HCT116 (cell line): ENCODE data around the gene ARHGAP12. TPM values are rescaled to one million over a fixed set of nuclear protein-coding genes. Genes with fewer than 3 reads are reported as not detected.

Experiments used
- ATAC-seq: fragments of 200-7000 bp; cut with Tn5 transposase; 2 replicates; pipeline ENCODE4 v1.9.1; 2020; ENCODE audit warnings: mild to moderate bottlenecking, moderate library complexity
- BruUV-seq: library from RNA; stranded (reverse); fragments of 400-500 nt; replicated peaks from 2 replicates; lab custom pipeline; 2021; lab: Mats Ljungman, UMichigan
- CTCF ChIA-PET: fragments of 300-600 bp; sonication (Branson Sonifier 250); formaldehyde crosslinking; loops from one replicate; lab custom pipeline; 2021; ENCODE audit warnings: antibody characterized with exemption; lab: Charles Lee
- POLR2A ChIA-PET: fragments of 300-600, 350-600 bp; sonication (Branson Sonifier 250); formaldehyde crosslinking; loops from one replicate; lab custom pipeline; 2021; ENCODE audit warnings: antibody characterized with exemption; lab: Charles Lee
- RAD21 ChIA-PET, 2 experiments: fragments of 300-600 bp; sonication (Branson Sonifier 250); formaldehyde crosslinking; loops; one replicate each; lab custom pipeline; 2023; ENCODE audit warnings: low total read pairs in 2 of 2; ENCODE audit not compliant: uncharacterized antibody in 2 of 2, unreplicated experiment in 2 of 2, low non-redundant PET in 1 of 2; lab: Charles Lee
- DNase-seq: peaks from one replicate; pipeline ENCODE4 v3.0.0-alpha.2; 2010; ENCODE audit warnings: low read depth, low spot score
- H2AFZ ChIP-seq: fragments of 200-600 bp; shearing (Covaris generic), sonication (generic); 2 replicates; pipeline ENCODE4 v1.6.1; 2017; ENCODE audit warnings: low read depth, mixed run types, mixed read lengths, antibody characterized with exemption, low read length; ENCODE audit not compliant: poor library complexity, severe bottlenecking
- H3K27ac ChIP-seq: 2 replicates; pipeline ENCODE4 v1.5.1; 2012; ENCODE audit warnings: low read depth, low read length
- H3K27me3 ChIP-seq: fragments of 200-600 bp; sonication (generic); 2 replicates; pipeline ENCODE4 v1.6.1; 2016; ENCODE audit warnings: mixed run types, low read length, mixed read lengths; ENCODE audit not compliant: insufficient read depth
- H3K36me3 ChIP-seq, 2 experiments: fragments of 200-500 bp in 1 of 2; fragments of 200-600 bp in 1 of 2; sonication (Bioruptor generic) in 1 of 2; sonication (generic) in 1 of 2; 2 replicates each; pipeline versions ENCODE4 v1.5.1 to v1.6.1; 2014 to 2016; ENCODE audit warnings: low read length in 2 of 2, inconsistent platforms in 1 of 2, mixed read lengths in 1 of 2, mixed run types in 1 of 2; ENCODE audit not compliant: insufficient read depth in 2 of 2, control insufficient read depth in 1 of 2
- H3K4me1 ChIP-seq, 2 experiments: fragments of 200-600 bp in 1 of 2; sonication (generic) in 1 of 2; 2 replicates each; pipeline versions ENCODE4 v1.5.1 to v1.6.1; 2012 to 2017; ENCODE audit warnings: low read length in 2 of 2, inconsistent platforms in 1 of 2, mild to moderate bottlenecking in 1 of 2, mixed read lengths in 1 of 2, mixed run types in 1 of 2, moderate library complexity in 1 of 2; ENCODE audit not compliant: insufficient read depth in 2 of 2, control insufficient read depth in 1 of 2
- H3K4me2 ChIP-seq: fragments of 200-600 bp; sonication (generic); 2 replicates; pipeline ENCODE4 v1.6.1; 2017; ENCODE audit warnings: mixed run types, low read length, mixed read lengths
- H3K4me3 ChIP-seq, 2 experiments: fragments of 200-600 bp in 1 of 2; sonication (generic) in 1 of 2; replicated peaks in 1 of 2; 2 replicates each; pipeline ENCODE4 v1.5.1; 2011 to 2016; ENCODE audit warnings: low read length in 2 of 2, control low read depth in 1 of 2, low read depth in 1 of 2, mild to moderate bottlenecking in 1 of 2, mixed read lengths in 1 of 2, mixed run types in 1 of 2
- H3K79me2 ChIP-seq: fragments of 200-600 bp; sonication (generic); 2 replicates; pipeline ENCODE4 v1.6.1; 2017; ENCODE audit warnings: mild to moderate bottlenecking, mixed run types, low read length, moderate library complexity, mixed read lengths; ENCODE audit not compliant: insufficient read depth
- H3K9ac ChIP-seq: fragments of 200-600 bp; sonication (generic); 2 replicates; pipeline ENCODE4 v1.6.1; 2016; ENCODE audit warnings: low read length, mixed read lengths
- H3K9me2 ChIP-seq: fragments of 200-600 bp; sonication (generic), shearing (Covaris generic); 2 replicates; pipeline ENCODE4 v1.6.1; 2017; ENCODE audit warnings: mixed run types, mild to moderate bottlenecking, moderate library complexity; ENCODE audit not compliant: insufficient read depth
- H3K9me3 ChIP-seq, 2 experiments: fragments of 200-500 bp in 1 of 2; fragments of 200-600 bp in 1 of 2; sonication (Bioruptor generic) in 1 of 2; sonication (generic) in 1 of 2; 2 replicates each; pipeline ENCODE4 v1.6.1; 2014 to 2017; ENCODE audit warnings: low read length in 2 of 2, mixed read lengths in 2 of 2, inconsistent platforms in 1 of 2, low read depth in 1 of 2, mild to moderate bottlenecking in 1 of 2, mixed run types in 1 of 2, moderate library complexity in 1 of 2; ENCODE audit not compliant: control insufficient read depth in 1 of 2, insufficient read depth in 1 of 2
- H4K20me1 ChIP-seq: fragments of 200-600 bp; sonication (generic), shearing (Covaris generic); 2 replicates; pipeline ENCODE4 v1.6.1; 2017; ENCODE audit warnings: mixed run types, mild to moderate bottlenecking, moderate library complexity; ENCODE audit not compliant: insufficient read depth
- ATF3 ChIP-seq: IDR thresholded peaks from 2 replicates; pipeline ENCODE4 v1.6.1; 2012
- CBX3 ChIP-seq: IDR thresholded peaks from 2 replicates; pipeline ENCODE4 v1.6.1; 2012; ENCODE audit warnings: low read depth
- CEBPB ChIP-seq: IDR thresholded peaks from 2 replicates; pipeline ENCODE4 v1.6.1; 2012; ENCODE audit warnings: low read depth
- CTCF ChIP-seq, 3 experiments: fragments of 200-600 bp in 1 of 3; sonication (generic) in 1 of 3; IDR thresholded peaks in 2 of 3; conservative IDR thresholded peaks in 1 of 3; 2 replicates each; pipeline ENCODE4 v1.5.1; 2012 to 2017; ENCODE audit warnings: low read depth in 2 of 3, low read length in 2 of 3, antibody characterized with exemption in 1 of 3, borderline replicate concordance in 1 of 3, control low read depth in 1 of 3, mild to moderate bottlenecking in 1 of 3, mixed read lengths in 1 of 3, mixed run types in 1 of 3, moderate library complexity in 1 of 3; ENCODE audit not compliant: insufficient read depth in 1 of 3
- EZH2 ChIP-seq: fragments of 200-600 bp; sonication (generic); IDR thresholded peaks from 2 replicates; pipeline ENCODE4 v1.6.1; 2017; ENCODE audit warnings: antibody characterized with exemption, mixed run types
- EZH2phosphoT487 ChIP-seq: fragments of 200-600 bp; IDR thresholded peaks from 2 replicates; pipeline ENCODE4 v1.6.1; 2018; ENCODE audit warnings: antibody characterized with exemption, borderline replicate concordance
- JUND ChIP-seq: IDR thresholded peaks from 2 replicates; pipeline ENCODE4 v1.6.1; 2012
- MAX ChIP-seq: IDR thresholded peaks from 2 replicates; pipeline ENCODE4 v1.6.1; 2012
- RAD21 ChIP-seq: IDR thresholded peaks from 2 replicates; pipeline ENCODE4 v1.6.1; 2012; ENCODE audit warnings: low read depth, mild to moderate bottlenecking
- REST ChIP-seq: IDR thresholded peaks from 2 replicates; pipeline ENCODE4 v1.6.1; 2012; ENCODE audit warnings: low read depth
- SP1 ChIP-seq: IDR thresholded peaks from 2 replicates; pipeline ENCODE4 v1.6.1; 2012; ENCODE audit warnings: low read depth
- YY1 ChIP-seq: IDR thresholded peaks from 2 replicates; pipeline ENCODE4 v1.6.1; 2011; ENCODE audit warnings: low read length, low read depth, moderate library complexity, mild to moderate bottlenecking; ENCODE audit not compliant: insufficient replicate concordance; ENCODE audit errors: extremely low read depth
- ZBTB33 ChIP-seq: IDR thresholded peaks from 2 replicates; pipeline ENCODE4 v1.6.1; 2011; ENCODE audit warnings: mild to moderate bottlenecking, low read length, moderate library complexity; ENCODE audit not compliant: insufficient replicate concordance; ENCODE audit errors: extremely low read depth
- ZFX ChIP-seq: fragments of 450-650 bp; IDR thresholded peaks from 2 replicates; pipeline ENCODE4 v1.6.1; 2017
- ZNF274 ChIP-seq: fragments of 200-500 bp; sonication (Bioruptor generic); IDR thresholded peaks from 2 replicates; pipeline ENCODE4 v1.6.1; 2014; ENCODE audit warnings: mild to moderate bottlenecking, low read depth, low read length, inconsistent platforms
- intact Hi-C: fragments of 100-400 bp; cut with micrococcal nuclease; formaldehyde crosslinking; loops from 2 replicates; pipeline ENCODE4 v1.10.0; 2022
- total RNA-seq: library from RNA; stranded (reverse); gene quantifications from one replicate; pipeline ENCODE4 v1.2.1, GENCODE V29; 2021; ENCODE audit not compliant: unreplicated experiment

ARHGAP12 gene
- total RNA-seq, 1 experiment from 2014 or later = 80.3 TPM

- ATAC-seq (no peak; the same call in 1 of the 2 replicates), DNase-seq (no peak)
- no peak for TF ChIP-seq ATF3
- TF ChIP-seq RAD21 = no peak
- no peak for TF ChIP-seq YY1
- no peak for TF ChIP-seq JUND
- TF ChIP-seq REST = no peak
- TF ChIP-seq ZFX = no peak
- TF ChIP-seq CBX3 = no peak
- TF ChIP-seq CTCF (IDR thresholded peaks at IDR 0.05 in 2 of 3, conservative IDR thresholded peaks at IDR 0.05 in 1 of 3; ENCODE audit: borderline replicate concordance in 1 of 3, insufficient read depth in 1 of 3, low read depth in 2 of 3, low read length in 2 of 3) = no peak
- TF ChIP-seq ZNF274 = no peak
- TF ChIP-seq CEBPB = no peak
- TF ChIP-seq EZH2phosphoT487 = no peak
- no peak for TF ChIP-seq SP1
- no peak for TF ChIP-seq MAX
- no peak for TF ChIP-seq ZBTB33
- no peak for TF ChIP-seq EZH2
- Histone ChIP-seq H3K36me3 (peaks cover 12 to 42% of the 10 kb centered on the region in 2 experiments; a peak in 3 of 4 replicates), H3K9me2 (no peaks in the 10 kb centered on the region), H3K4me1 (peaks cover 19 to 47% of the 10 kb centered on the region in 2 experiments; a peak in 3 of 4 replicates), H3K9ac (no peak overlapping the region), H3K27ac (no peak overlapping the region), H3K27me3 (no peaks in the 10 kb centered on the region), H3K4me3 (no peak overlapping the region), H3K4me2 (no peak overlapping the region), H3K79me2 (peaks cover 100% of the 10 kb centered on the region), H4K20me1 (peaks cover 7% of the 10 kb centered on the region; the same call in 1 of the 2 replicates), H3K9me3 (peaks cover 0 to 4% of the 10 kb centered on the region in 2 experiments; a peak in 1 of 4 replicates), H2AFZ (no peak overlapping the region)
- CTCF ChIA-PET = interaction anchor here (1.2 kb wide), 1 partner anchor 22 kb away, joined by 3 read pairs; no protein-coding TSS in a partner anchor
- intact Hi-C loops = no loop called here
- BruUV-seq = no TSS peak
- RAD21 ChIA-PET = no interaction called here
- POLR2A ChIA-PET = no interaction called here
Observed at GRCh38 chr10:31906039-31906438, 22.6 kb downstream of the ARHGAP12 start.
